ENCODE results near the gene TRMT10B.
"Not testable (repeated sequence)": the region's sequence is repeated elsewhere in the genome, so short reads cannot be mapped to it uniquely, and the experiment has no call there.

The TRMT10B gene

GRCh38 chr9:37801287-37801850 lies 47.8 kb downstream of the TRMT10B start:
- no peak for TF ChIP-seq POLR2A (IDR thresholded peaks at IDR 0.05; ENCODE audit: extremely low read depth, insufficient read length)
- no peak for TF ChIP-seq MAX (IDR thresholded peaks at IDR 0.05; ENCODE audit: low read depth, low read length)
- no peak for TF ChIP-seq MYC (IDR thresholded peaks at IDR 0.05; ENCODE audit: low read depth, low read length)
- TF ChIP-seq CTCF (IDR thresholded peaks at IDR 0.05; ENCODE audit: low read depth, low read length): no peak
- H3K4me3 ChIP-seq (ENCODE audit: low read depth, low read length): peak overlapping the region; percentile 88
- DNase-seq (ENCODE audit: low read depth): peak; percentile 44

- peak overlapping the region; percentile 88 for H3K4me3 ChIP-seq (ENCODE audit: low read depth, low read length)
- DNase-seq (ENCODE audit: low read depth): no peak
- TF ChIP-seq CTCF (IDR thresholded peaks at IDR 0.05; ENCODE audit: low read depth, low read length) (no peak), MYC (IDR thresholded peaks at IDR 0.05; ENCODE audit: low read depth, low read length) (no peak)
Observed at GRCh38 chr9:37801959-37802711, 48.5 kb downstream of the TRMT10B start.

GRCh38 chr9:37806271-37806670 lies 52.7 kb downstream of the TRMT10B start:
- DNase-seq (ENCODE audit: low read depth): no peak
- TF ChIP-seq POLR2A (IDR thresholded peaks at IDR 0.05; ENCODE audit: extremely low read depth, insufficient read length): no peak
- TF ChIP-seq CTCF (IDR thresholded peaks at IDR 0.05; ENCODE audit: low read depth, low read length): no peak
- TF ChIP-seq MYC (IDR thresholded peaks at IDR 0.05; ENCODE audit: low read depth, low read length): no peak
- TF ChIP-seq MAX (IDR thresholded peaks at IDR 0.05; ENCODE audit: low read depth, low read length): no peak
- no peak overlapping the region for H3K4me3 ChIP-seq (ENCODE audit: low read depth, low read length)

- not testable (repeated sequence) for H3K4me3 ChIP-seq (ENCODE audit: low read depth, low read length); DNase-seq (ENCODE audit: low read depth)
Observed at GRCh38 chr9:37809676-37810075, 56.1 kb downstream of the TRMT10B start.

- DNase-seq (ENCODE audit: low read depth): no peak
- TF ChIP-seq CTCF (IDR thresholded peaks at IDR 0.05; ENCODE audit: low read depth, low read length) (no peak), MAX (IDR thresholded peaks at IDR 0.05; ENCODE audit: low read depth, low read length) (no peak), POLR2A (IDR thresholded peaks at IDR 0.05; ENCODE audit: extremely low read depth, insufficient read length) (no peak)
Observed at GRCh38 chr9:37811906-37812476, 58.4 kb downstream of the TRMT10B start.

GRCh38 chr9:37812773-37813379 lies 59.3 kb downstream of the TRMT10B start:
- no peak for DNase-seq (ENCODE audit: low read depth)
- TF ChIP-seq POLR2A (IDR thresholded peaks at IDR 0.05; ENCODE audit: extremely low read depth, insufficient read length) (no peak), CTCF (IDR thresholded peaks at IDR 0.05; ENCODE audit: low read depth, low read length) (no peak), MAX (IDR thresholded peaks at IDR 0.05; ENCODE audit: low read depth, low read length) (no peak), MYC (IDR thresholded peaks at IDR 0.05; ENCODE audit: low read depth, low read length) (no peak)
- no peak overlapping the region for H3K4me3 ChIP-seq (ENCODE audit: low read depth, low read length)

More at GRCh38 chr9:37811906-37812476, 58.4 kb downstream of the TRMT10B start:
- H3K4me3 ChIP-seq (ENCODE audit: low read depth, low read length): no peak overlapping the region

Data from NB4 (cell line).